ENCODE data around the gene ASIC2.
A peak's percentile ranks its signal among the peaks of the same experiment; 100 is the strongest.

Gene ASIC2

DNA sequence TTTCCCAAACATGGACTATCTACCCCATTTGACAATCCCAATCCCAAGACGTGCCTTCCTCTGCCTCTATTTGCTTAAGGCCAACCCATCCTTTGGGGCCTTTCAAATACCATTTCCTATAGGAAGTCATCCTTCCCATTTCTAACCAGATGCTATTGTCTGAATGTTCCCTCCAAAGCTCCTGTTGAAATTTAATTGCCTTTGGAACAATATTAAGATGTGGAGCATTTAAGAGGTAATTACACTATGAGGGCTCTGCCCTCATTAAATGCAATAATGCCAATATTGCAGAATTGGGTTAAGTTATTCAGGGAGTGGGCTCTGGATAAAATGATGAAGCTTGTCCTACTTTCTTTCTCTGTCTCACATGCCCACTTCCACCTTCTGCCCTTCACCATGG is 125.4 kb downstream of the ASIC2 start:
- no peak for DNase-seq (ENCODE audit: insufficient read length, low spot score)
- no peak for FAIRE-seq

DNA sequence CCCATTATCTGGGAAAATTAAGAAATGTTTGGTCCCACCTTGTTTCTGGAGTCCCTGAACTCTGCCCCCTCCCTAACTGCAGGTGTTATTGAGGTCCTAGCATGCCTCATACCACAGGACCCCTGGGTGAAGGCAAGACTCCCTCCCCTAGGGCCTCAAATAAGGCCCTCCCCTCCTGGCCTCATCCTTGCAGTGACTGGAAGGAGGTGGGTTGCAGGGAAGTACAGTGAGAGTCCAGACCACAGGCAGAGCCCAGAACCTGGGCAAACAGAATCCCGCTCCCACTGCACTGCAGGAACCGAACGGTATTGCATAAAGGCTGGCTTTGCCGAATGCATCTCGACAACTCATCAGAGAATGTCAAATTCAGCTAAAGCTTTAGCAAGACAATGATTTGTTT is 126.6 kb downstream of the ASIC2 start:
- DNase-seq (ENCODE audit: insufficient read length, low spot score) (no peak), FAIRE-seq (no peak)

DNA sequence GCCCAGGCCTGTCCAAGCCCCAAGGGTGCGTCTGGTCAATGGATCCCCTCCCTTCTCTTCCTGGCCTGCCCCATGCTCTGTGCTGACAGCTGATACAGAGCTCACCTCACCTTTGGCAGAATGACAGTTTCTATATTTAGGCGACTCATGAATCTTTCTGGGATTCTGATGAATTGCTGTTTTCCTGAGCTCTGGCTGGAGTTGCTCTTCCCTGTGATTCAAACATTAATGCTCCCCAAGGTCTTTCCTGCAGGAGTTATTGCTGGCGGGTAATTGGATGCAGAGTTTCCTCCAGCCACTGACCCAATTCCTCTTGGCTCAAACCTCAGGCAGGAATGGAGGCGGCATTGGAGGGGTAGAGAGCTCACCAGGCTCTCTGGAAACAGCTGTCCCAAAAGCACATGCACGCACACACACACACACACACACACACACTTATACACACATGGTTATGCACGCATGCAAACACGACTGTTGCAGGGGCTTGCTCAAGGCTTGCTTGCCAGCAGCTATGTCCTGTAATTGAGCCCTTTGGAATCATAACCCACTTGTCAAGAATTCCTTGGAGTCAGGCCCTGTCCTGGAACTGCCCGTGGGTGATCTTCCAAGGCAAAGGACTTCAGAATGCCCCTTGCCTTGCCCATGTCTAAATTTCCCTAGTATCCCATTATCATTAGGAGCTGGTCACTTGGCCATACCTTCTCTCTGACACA is 128.8 kb downstream of the ASIC2 start:
- FAIRE-seq (no peak), DNase-seq (ENCODE audit: insufficient read length, low spot score) (no peak)

DNA sequence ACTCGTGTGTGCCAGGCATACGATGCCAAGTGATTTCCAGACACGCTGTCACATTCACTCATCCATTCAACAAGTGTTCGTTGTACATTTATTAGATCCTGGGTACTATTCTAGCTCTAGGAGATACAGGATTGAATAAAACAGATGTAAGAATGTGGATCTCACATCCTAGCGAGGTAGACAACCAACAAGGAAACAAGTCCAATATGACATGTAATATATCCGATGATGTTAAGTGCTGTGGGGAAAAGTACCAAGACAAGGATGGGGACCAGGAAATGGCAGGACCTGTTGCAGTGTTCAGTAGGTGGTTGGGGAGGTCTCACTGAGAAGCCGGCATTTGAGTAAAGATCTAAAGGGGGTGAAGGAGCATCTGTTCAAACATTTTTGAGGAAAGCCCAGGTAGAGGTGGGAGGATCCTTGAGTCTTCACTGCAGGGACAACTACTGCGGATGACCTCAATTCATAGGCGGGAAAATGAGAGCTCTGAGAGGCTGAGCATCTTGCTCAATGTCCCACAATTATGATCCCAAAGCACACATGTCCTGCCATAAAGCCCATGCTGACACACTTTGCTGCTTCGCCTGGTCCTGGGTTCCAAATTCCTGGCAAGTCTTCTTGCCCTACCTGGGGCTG is 129.4 kb downstream of the ASIC2 start:
- DNase-seq (ENCODE audit: insufficient read length, low spot score), result no peak
- FAIRE-seq, result no peak

DNA sequence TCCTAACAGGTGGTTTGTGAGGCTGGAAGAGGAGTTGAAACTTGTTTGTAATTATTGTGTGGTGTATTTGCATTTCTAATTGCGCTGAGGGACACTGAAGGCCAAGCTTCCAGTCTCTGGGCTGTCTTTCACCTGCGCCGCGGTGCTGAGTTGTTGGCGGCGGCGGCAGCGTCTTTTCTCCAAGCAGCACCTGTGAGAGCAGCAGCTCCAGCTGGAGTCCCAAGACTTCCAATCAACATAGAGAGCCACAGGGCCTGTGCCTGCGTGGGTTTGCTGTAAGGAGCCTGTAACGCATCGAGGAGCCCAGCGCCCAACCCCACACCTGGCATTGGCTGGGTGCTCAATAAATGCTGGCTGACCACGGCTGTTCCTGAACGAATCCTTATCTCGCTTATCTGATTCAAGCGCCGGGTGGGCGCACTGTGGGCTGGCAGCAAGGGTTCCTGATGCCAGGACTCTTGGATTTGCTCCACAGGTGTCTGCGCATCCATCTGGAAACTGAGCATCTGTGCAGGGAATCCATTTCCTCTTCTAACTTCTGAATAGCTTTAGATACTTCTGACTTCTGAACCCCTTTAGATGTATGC is 138.1 kb downstream of the ASIC2 start:
- FAIRE-seq (no peak), DNase-seq (ENCODE audit: insufficient read length, low spot score) (no peak)

DNA sequence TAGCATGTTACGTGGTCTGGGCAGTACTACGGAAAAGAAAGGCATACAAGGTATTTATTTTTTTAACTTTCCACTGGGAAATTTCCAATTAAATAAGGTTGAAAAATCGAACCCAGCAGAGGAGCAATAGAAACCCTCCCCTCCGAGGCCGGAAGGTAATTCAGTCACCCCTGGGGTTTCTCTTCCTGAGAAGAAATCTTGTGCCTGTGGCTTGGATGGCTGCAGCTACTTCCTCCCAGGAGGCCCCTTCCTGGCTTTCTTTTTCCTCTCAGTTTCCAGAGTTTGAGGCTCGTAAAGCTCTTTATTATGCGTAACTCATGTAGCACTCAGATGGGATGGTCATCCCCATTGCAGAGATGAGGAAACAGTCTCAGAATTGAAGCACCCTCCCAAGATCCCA is 140.3 kb downstream of the ASIC2 start:
- no peak for DNase-seq (ENCODE audit: insufficient read length, low spot score)
- no peak for FAIRE-seq

DNA sequence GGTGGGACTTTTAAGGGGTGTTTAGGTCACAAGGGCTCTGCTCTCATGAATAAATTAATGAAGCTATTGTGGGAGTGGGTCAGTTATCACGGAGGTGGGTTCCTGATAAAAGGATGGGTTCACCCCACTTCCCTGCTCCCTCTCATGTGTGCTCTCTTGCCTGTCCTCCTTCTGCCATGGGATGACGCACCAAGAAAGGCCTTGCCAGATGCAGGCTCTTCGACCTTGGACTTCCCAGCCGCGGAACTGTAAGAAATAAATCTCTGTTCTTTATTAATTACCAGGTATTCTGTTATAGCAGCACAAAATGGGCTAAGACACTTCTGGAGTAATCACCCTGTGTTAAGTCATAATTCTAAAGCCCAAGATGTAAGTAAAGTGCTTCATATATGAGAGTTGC is 141.5 kb downstream of the ASIC2 start:
- no peak for FAIRE-seq
- no peak for DNase-seq (ENCODE audit: insufficient read length, low spot score)

DNA sequence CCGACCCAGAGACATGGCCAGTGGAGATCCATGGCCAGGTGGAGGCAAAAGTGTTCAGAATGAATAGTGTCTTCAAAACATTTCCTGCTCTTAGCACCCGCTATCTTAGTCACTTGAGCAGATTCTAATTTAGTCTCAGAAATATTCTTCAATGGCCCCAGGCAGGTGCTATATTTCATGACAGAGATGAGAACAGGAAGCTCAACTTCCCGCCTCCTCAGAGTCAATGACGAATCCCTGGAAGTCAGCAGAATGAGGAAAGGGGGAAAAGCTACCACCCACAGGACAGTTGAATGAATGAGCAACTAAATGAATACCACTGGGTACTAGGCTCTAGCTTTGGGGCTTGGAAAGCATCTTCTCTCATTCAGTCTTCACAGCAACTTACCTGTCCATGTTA is 147.2 kb downstream of the ASIC2 start:
- DNase-seq (ENCODE audit: insufficient read length, low spot score) (no peak), FAIRE-seq (no peak)

DNA sequence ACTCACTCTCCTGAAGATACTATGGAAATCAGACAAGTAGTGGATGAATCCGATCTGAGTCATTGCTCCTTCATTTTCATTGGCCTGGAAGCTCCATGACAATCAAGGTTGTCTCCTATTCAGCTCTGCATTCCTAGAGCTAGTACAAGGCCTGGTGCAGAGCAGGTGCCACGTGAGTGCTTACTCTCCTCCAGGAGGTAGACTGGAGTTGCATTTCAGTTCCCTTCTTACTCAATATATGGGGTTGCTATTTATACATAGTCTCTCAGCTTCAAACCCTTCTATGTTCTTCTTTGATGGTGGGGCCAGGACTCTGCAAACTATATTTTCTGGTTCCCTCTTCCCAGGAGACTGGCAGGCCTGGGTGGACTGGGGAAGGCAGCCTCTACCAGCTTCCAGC is 148.3 kb downstream of the ASIC2 start:
- FAIRE-seq, result no peak

DNA sequence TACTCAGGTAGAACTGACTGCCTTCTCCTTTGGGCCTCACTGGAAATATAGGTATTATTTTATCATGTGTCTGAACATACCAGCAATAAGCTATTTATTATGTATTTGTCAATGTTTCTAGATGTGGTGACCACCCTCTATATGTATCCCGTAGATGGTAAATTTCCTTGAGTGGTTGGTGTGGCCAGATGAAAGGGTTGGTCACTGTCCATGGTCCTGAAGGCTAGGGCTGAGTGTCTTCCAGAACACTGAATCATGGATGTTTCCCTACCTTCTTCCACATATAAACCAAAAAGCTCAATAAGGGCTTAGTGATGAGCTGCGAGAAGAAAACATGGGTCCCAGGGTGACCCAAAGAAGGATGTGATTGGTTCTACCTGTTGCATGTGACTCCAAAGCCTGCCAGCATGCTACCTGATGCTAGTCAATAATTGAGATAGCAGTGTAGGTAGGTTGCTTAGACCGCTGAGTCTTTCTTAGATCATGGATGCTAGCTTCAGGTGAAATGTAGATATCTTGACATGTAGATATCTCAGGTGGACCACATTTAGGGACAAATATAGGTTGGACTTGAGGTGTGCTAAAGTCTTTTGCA is 150.3 kb downstream of the ASIC2 start:
- no peak for FAIRE-seq
- DNase-seq (ENCODE audit: insufficient read length, low spot score), result peak; percentile 14

More for the DNA sequence above, 148.3 kb downstream of the ASIC2 start:
- no peak for DNase-seq (ENCODE audit: insufficient read length, low spot score)

DNA sequence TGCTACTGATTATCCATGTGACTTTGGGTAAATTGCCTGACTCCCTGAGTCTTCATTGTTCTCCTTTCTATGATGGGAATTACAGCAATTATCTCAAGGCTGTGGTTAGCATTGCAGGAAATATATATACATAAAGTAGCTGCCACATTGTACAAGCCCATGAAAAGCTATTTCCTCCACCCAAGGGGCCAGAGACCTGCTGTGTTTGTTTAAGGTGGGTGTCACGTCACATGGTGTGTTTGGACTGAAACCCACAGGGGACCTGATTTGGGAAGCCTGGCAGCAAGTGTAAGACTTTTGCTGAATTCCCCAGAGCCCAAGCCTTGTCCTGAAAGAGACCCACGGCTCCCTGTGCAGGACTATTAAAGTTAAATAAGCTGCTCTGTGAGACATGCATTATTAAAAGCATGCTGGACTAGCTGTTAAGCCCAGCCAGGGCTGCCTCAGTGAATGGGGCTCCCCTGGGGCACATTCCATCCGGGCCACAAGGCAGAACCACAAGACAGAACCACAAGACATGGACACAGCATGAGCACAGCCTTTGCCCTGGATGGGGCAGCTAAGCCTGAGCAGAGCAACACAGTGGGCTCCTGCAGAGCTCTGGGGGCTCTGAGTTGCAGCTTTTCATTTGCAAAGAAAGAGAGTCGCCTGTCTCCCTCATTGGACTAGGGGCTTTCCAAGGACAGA is 152.5 kb downstream of the ASIC2 start:
- DNase-seq (ENCODE audit: insufficient read length, low spot score) (no peak), FAIRE-seq (no peak)

DNA sequence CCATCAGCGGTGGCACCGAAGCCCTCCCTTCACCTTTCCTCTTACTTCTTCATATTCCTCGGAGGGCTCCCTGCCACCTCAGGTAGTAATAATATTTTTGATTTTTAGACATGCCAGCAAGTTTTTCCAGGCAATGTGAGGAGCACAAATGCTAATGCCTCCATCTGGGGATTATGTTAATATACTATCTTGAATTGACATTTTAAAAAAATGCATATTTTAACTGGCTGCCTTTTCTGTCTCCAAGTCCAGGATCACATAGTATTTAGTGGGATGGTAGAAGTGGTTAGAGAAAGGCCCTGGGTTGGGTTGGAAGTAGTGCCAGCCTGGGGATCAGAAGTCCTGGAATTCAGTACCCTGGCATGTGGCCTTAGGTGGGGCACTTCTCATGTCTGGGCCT is 154.5 kb downstream of the ASIC2 start:
- FAIRE-seq (no peak), DNase-seq (ENCODE audit: insufficient read length, low spot score) (no peak)

DNA sequence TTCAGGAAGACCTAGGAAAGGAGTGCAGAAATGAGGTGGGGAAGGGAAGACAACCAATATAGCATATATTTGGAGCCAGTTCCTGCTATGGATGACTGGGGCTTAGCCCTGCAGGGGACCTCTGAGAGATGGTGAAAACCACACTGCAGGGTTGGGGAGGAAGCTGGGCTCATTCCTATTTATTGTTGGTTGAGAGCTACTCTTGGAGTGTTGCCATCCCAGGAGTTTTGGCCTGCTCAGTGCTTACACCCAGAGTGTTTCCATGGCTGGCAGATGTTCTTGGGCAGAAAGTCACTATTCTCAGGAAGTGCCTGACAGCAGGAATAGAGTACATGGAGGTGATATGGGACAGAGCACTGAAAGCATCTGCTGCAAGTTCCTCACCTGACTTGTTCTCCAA is 155.7 kb downstream of the ASIC2 start:
- FAIRE-seq (no peak), DNase-seq (ENCODE audit: insufficient read length, low spot score) (no peak)

DNA sequence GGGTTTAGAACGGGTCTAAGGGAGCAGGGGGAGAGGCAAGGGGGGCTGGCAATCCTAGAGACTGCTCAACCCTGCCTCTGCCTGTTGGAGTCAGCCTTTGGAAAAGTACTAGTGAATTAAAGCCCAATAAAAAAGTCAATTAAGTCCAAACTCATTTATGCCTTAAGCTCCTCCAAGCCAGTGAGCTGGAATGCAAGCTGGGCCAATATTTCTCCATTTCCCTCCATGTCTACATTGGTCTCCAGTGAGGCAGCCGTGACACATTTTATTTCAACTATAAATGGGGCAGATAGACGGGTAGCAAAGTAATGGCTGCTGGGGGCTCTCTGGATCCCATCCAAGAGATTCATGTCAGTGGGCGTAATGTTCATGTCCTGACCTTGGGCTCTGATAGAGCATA is 157.4 kb downstream of the ASIC2 start:
- FAIRE-seq, result no peak
- no peak for DNase-seq (ENCODE audit: insufficient read length, low spot score)

DNA sequence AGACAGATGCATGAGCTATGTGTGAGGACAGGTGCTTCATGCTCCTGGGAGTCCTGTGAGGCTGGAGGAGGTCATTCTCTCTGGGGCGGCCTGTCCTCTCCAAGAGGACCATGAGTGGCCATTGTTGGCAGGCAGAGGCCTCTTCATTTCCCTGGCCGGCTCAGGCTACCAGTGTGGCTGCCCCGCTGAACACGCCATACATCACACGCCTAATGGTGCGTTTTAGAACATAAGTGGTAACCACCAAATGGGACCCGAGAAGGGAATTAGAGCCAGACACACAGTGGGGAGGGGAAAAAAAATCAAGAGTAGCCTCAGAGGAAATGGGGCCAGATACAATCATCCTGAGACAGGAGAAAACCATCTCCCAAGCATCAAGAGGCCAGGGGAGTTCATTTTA is 161.5 kb downstream of the ASIC2 start:
- FAIRE-seq, result no peak
- no peak for DNase-seq (ENCODE audit: insufficient read length, low spot score)

DNA sequence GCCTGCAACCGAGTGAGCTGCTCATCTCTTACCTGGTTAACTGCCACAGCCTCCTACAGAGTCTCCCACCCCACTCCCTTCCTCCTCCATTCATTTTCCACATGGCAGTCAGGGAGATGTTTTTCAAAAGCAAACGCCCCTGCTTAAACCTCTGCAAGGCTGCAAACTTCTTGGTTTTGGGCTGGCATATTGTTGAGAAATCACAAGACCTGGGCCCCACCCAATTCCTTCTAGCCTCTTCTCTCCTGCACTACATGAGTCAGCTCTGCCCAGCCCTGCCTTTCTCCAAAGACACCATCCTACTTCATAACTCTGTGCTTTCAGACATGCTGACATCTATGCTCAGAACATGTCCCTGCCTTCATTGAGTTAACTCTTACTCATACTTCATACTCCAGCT is 165.4 kb downstream of the ASIC2 start:
- FAIRE-seq, result no peak
- DNase-seq (ENCODE audit: insufficient read length, low spot score), result no peak

DNA sequence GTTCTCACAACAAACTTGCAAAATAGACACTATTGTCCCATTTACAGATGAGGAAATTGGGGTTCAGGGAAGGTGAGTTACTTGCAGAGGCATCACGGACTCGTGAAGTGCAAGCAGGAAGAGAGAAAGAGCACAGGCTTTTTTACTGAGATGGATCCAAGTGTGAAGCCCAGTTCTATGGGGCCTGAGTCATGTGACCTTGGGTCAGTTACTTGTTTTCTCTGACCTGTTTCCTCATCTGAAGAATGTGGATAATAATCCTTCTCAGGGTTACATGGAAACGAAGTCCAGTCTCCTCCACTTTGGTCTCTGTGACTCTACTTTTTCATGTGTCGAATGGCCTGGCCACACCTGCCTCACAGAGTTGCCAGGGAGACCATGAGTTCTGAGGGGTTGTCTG is 167.0 kb downstream of the ASIC2 start:
- DNase-seq (ENCODE audit: insufficient read length, low spot score), result no peak
- FAIRE-seq, result no peak

DNA sequence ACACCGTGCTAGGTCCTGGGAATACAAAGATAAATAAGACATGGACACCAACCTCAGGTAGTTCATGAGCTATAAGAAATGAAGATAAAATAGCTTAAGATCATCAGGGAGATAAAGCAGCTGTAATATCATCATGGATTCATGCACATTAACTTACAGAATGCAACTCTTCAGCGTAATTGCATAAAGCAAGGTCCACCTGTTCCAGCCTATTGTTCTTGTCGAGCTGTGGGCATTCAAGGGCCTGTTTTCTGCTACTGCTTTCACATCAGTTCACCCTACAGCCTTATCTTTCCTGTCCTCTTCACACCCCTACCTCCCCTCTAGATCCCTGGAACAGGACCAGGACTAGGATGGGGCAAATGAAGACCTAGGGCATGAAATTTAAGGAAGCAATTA is 167.5 kb downstream of the ASIC2 start:
- DNase-seq (ENCODE audit: insufficient read length, low spot score), result no peak
- no peak for FAIRE-seq

DNA sequence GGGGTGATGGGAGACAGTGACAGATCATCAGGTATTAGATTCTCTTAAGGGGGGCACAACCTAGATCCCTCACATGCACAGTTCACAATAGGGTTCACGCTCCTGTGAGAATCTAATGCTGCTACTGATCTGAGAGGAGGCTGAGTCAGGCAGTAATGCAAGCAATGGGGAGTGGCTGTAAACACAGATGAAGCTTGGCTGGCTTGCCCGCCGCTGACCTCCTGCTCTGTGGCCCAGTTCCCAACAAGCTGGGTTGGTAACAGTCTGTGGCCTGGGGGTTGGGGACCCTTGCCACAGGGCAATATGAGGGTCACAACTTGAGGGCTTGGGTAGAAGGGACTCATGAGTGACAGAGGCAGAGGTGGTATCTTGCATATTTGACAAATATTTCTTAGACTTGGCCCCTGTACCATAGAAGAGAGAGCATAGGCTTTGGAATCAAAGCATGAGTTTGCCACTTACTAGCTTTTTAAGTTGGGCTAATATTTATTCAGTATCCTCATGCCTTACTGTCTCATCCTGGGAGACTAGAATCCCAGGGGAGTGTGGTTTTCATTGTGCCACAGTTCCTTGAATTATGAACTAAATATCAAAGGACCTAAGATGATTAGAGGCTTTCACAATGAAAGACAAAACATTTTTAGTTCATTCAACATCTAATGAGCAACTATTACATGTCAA is 168.1 kb downstream of the ASIC2 start:
- FAIRE-seq, result no peak
- DNase-seq (ENCODE audit: insufficient read length, low spot score), result no peak

DNA sequence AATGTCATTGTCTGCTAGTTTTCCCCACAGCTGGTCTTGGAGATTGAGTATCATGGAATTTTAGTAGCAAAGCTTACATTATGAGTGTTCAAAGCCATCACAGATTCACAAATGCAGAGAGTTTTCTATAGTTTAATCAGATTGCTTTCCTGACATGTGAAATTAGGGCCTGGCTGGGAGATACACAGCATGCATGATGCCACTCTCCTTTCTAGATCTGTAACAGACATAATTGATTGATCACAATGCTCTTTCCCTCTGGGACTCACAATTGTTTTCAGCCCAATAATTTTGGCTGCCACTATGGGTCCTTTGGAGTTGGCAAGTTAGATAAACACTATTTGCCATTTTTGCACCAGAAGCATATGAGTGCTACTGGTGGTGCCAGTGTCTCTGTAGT is 168.9 kb downstream of the ASIC2 start:
- FAIRE-seq, result no peak
- no peak for DNase-seq (ENCODE audit: insufficient read length, low spot score)

DNA sequence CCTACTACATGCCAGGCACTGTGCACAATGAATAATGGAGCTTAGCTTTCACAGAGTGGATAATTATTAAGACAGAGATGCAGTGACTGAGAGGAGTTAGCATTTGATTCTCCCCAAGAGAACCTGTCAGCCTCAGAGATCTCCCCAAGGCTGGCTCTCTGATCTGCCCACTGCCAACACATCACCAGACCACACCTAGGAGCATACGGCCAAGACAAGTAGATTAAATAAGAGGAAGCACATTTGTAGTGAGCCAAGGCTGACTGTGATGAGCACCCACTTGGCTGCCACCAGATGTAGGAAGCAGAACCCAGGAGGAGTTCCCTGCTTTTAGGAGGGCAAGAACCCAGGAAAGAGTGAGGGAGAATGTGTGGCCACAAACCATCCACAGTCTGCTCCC is 171.3 kb downstream of the ASIC2 start:
- FAIRE-seq, result no peak
- no peak for DNase-seq (ENCODE audit: insufficient read length, low spot score)
